ENCODE data around the gene NSMCE4A.

DNA sequence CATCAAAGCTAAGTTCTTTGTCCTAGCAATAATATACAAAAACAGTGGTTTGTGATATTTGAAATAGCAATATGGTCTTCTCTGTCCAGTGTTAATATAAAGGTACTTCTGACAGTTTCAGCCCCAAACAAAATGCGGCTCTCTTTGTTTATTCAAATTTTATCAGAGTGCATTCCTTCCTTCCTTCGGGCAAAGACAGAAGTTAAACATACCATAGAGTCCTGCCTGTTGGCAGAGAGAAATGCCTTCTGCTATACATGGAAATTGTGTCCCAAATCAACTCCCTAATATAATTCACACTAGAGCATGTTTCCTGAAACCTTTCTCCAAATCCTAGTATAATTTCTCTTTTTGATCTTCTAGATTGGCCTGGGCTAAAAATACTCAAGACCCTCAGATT lies 26.0 kb downstream of the NSMCE4A start:
- no peak for TF ChIP-seq EZH2 (IDR thresholded peaks at IDR 0.05; ENCODE audit: borderline replicate concordance, low read depth, low read length, severe bottlenecking)
- TF ChIP-seq, protein P1, sequence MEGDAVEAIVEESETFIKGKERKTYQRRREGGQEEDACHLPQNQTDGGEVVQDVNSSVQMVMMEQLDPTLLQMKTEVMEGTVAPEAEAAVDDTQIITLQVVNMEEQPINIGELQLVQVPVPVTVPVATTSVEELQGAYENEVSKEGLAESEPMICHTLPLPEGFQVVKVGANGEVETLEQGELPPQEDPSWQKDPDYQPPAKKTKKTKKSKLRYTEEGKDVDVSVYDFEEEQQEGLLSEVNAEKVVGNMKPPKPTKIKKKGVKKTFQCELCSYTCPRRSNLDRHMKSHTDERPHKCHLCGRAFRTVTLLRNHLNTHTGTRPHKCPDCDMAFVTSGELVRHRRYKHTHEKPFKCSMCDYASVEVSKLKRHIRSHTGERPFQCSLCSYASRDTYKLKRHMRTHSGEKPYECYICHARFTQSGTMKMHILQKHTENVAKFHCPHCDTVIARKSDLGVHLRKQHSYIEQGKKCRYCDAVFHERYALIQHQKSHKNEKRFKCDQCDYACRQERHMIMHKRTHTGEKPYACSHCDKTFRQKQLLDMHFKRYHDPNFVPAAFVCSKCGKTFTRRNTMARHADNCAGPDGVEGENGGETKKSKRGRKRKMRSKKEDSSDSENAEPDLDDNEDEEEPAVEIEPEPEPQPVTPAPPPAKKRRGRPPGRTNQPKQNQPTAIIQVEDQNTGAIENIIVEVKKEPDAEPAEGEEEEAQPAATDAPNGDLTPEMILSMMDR (IDR thresholded peaks at IDR 0.05; ENCODE audit: borderline replicate concordance, extremely low read depth, low read length, poor library complexity, severe bottlenecking), result no peak

Measured in DND-41 (cell line).